WTC11 (cell line): ENCODE results near the gene LZIC. TPM values are rescaled to one million over a fixed set of nuclear protein-coding genes. Genes with fewer than 3 reads are reported as not detected.

Source experiments
- microRNA-seq: library from miRNA; unstranded; fragments of <30 nt; microRNA quantifications from one replicate; pipeline ENCODE4 v1.2.0, GENCODE V29; 2022; ENCODE audit warnings: borderline number of aligned reads
- total RNA-seq: library from RNA; stranded (reverse); gene quantifications from 3 replicates; pipeline ENCODE4 v1.2.3, GENCODE V29; 2021

LZIC gene
- total RNA-seq, 1 experiment from 2014 or later, result 16.9 TPM

Small RNA genes within 50 kb of the gene (microRNA-seq; reads per million reads assigned to microRNA genes)
- not detected for gene MIR5697

Other genes starting within 250 kb of the LZIC start
- 119 to 128 TPM (median 124 TPM) in 3 replicates for gene CLSTN1, start 119.4 kb downstream of the LZIC start, total RNA-seq
- 51.8 to 58.2 TPM (median 53.0 TPM) in 3 replicates for gene CTNNBIP1, start 33.1 kb downstream of the LZIC start, total RNA-seq
- 2.3 to 2.8 TPM (median 2.8 TPM) in 3 replicates for gene NMNAT1, start 84 bp upstream of the LZIC start, total RNA-seq
- gene RBP7, start 53.8 kb upstream of the LZIC start, total RNA-seq, result 3.2 to 4.9 TPM (median 4.3 TPM) in 3 replicates
- gene UBE4B, start 89.6 kb upstream of the LZIC start, total RNA-seq, result 78.0 to 80.8 TPM (median 79.6 TPM) in 3 replicates